ENCODE data around the gene PIGS. TPM values are rescaled to one million over a fixed set of nuclear protein-coding genes. Genes with fewer than 3 reads are reported as not detected.

Gene PIGS
- total RNA-seq, 1 donor from 2014 or later = 65.0 TPM

DNA sequence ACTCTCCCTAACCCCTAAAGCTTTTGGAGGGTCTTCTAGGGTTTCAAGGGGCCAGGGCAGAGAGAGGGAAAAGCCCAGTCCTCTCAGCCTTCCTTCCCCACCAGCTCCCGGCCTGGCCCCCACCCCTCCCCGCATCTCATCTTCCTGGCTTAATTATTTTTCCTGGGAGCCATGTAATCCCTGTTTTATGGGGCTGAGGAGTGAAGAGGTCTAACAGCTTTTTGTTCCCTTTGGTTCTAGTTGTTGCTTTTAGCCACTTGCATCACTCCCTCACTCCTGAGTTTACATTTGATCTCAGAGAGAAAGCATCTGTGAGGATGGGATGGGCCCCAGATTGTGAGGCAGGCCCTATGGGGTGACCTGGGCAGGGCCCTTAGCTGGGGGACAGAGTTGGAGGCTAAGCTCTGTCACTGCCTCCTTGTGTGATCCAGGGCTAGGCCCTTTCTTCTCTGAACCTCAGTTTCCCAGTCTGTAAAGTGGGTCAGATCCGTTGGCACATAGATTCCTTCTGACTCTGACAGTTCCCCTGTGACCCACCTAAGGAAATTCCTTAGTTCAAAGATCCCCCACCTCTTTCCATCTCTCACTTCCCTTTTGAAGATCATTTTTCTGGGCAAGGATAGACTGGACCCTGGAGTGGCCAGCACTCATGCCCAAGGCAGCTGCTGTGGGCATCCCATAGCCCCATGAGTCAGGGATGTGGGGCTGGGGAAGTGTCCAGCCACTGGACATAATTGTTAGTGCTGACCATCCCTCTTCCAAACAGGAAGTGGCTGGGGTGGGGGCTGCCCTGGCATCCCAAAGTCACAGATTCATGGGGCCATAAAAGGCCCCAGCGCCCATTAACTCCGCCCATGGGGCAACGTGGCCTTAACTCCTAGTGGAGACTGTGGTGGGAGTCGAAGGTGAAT lies 39.0 kb downstream of the PIGS start:
- no peak for DNase-seq (ENCODE audit: low spot score, unreplicated experiment)
- H3K9me3 Mint-ChIP-seq (ENCODE audit: low read depth) = no peaks in the 10 kb centered on the region
- no peak overlapping the region for H3K27ac Mint-ChIP-seq
- TF ChIP-seq, protein P1, sequence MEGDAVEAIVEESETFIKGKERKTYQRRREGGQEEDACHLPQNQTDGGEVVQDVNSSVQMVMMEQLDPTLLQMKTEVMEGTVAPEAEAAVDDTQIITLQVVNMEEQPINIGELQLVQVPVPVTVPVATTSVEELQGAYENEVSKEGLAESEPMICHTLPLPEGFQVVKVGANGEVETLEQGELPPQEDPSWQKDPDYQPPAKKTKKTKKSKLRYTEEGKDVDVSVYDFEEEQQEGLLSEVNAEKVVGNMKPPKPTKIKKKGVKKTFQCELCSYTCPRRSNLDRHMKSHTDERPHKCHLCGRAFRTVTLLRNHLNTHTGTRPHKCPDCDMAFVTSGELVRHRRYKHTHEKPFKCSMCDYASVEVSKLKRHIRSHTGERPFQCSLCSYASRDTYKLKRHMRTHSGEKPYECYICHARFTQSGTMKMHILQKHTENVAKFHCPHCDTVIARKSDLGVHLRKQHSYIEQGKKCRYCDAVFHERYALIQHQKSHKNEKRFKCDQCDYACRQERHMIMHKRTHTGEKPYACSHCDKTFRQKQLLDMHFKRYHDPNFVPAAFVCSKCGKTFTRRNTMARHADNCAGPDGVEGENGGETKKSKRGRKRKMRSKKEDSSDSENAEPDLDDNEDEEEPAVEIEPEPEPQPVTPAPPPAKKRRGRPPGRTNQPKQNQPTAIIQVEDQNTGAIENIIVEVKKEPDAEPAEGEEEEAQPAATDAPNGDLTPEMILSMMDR (IDR thresholded peaks at IDR 0.05; ENCODE audit: unreplicated experiment) = no peak
- no peak overlapping the region for H3K4me3 Mint-ChIP-seq (ENCODE audit: low read depth)
- H3K27me3 Mint-ChIP-seq = peaks cover 6% of the 10 kb centered on the region
- H3K36me3 Mint-ChIP-seq (ENCODE audit: insufficient read depth) = no peaks in the 10 kb centered on the region
- H3K4me1 Mint-ChIP-seq (ENCODE audit: low read depth) = no peaks in the 10 kb centered on the region

DNA sequence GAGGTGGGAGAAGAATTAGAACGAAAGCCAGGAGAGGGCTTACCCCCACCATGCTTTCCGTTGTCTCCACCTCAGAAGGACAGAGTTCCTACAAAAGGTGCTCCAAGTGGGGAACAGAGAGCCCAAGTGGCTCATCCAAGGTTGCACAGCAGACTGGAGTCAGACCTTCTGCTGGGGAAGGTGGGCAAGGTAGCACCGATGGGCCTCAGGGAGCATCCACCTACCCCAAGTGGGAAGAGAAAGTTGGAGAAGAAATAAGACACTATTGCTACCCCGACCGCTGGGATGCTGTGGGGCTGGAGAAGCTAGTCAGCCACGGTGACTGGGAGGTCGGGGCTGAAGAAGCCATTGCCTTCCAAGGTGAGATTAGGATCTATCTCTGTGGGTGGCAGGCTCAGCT lies 40.4 kb downstream of the PIGS start:
- Mint-ChIP-seq H3K27me3 (peaks cover 6% of the 10 kb centered on the region), H3K36me3 (ENCODE audit: insufficient read depth) (no peaks in the 10 kb centered on the region), H3K9me3 (ENCODE audit: low read depth) (no peaks in the 10 kb centered on the region), H3K4me1 (ENCODE audit: low read depth) (no peaks in the 10 kb centered on the region), H3K4me3 (ENCODE audit: low read depth) (no peak overlapping the region), H3K27ac (no peak overlapping the region)
- DNase-seq (ENCODE audit: low spot score, unreplicated experiment) = no peak
- TF ChIP-seq, protein P1 (IDR thresholded peaks at IDR 0.05; ENCODE audit: unreplicated experiment) = no peak

DNA sequence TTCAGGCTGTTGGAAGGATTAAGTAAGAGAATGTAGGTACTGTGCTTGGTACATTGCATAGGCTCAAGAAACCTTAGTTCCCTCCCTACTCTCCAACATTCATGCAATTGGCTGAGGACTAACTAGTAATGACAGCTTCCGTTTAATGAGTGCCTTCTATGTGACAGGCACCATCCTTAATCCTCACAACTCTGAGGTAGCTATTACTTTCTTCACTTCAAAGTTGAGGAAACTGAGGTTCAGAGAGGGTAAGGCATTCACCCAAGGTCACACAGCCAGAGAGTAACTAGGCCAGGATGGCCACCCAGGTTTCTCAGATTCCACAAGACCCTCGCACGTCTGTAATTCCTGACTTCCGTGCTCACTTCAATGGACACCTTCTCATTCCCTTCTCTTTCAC lies 41.1 kb downstream of the PIGS start:
- DNase-seq (ENCODE audit: low spot score, unreplicated experiment) = no peak

DNA sequence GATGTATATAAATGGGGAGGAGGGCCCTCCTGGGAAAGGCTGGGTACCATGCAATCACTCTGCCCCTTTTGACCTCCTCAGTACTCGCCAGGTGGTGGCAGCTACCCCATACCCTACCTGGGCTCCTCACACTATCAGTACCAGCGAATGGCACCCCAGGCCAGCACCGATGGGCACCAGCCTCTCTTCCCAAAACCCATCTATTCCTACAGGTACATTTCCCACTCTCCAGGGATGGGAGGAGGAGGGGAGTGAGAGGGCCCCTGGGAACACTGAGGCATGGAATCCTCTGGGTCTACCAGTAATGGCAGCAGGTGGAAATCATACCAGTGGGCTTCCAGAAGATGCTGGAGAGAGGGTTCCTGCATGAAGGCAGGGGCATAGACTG lies 42.3 kb downstream of the PIGS start:
- no peak for DNase-seq (ENCODE audit: low spot score, unreplicated experiment)
- Mint-ChIP-seq H3K36me3 (ENCODE audit: insufficient read depth) (no peaks in the 10 kb centered on the region), H3K9me3 (ENCODE audit: low read depth) (no peaks in the 10 kb centered on the region), H3K4me1 (ENCODE audit: low read depth) (peaks cover 13% of the 10 kb centered on the region), H3K4me3 (ENCODE audit: low read depth) (no peak overlapping the region), H3K27ac (no peak overlapping the region), H3K27me3 (peaks cover 4% of the 10 kb centered on the region)
- TF ChIP-seq, protein P1 (IDR thresholded peaks at IDR 0.05; ENCODE audit: unreplicated experiment) = no peak

More for the DNA sequence above, 41.1 kb downstream of the PIGS start:
- Mint-ChIP-seq H3K4me1 (ENCODE audit: low read depth) (peaks cover 6% of the 10 kb centered on the region), H3K27me3 (peaks cover 6% of the 10 kb centered on the region), H3K9me3 (ENCODE audit: low read depth) (no peaks in the 10 kb centered on the region), H3K36me3 (ENCODE audit: insufficient read depth) (no peaks in the 10 kb centered on the region), H3K27ac (no peak overlapping the region), H3K4me3 (ENCODE audit: low read depth) (no peak overlapping the region)
- TF ChIP-seq, protein P1 (IDR thresholded peaks at IDR 0.05; ENCODE audit: unreplicated experiment) = no peak

DNA sequence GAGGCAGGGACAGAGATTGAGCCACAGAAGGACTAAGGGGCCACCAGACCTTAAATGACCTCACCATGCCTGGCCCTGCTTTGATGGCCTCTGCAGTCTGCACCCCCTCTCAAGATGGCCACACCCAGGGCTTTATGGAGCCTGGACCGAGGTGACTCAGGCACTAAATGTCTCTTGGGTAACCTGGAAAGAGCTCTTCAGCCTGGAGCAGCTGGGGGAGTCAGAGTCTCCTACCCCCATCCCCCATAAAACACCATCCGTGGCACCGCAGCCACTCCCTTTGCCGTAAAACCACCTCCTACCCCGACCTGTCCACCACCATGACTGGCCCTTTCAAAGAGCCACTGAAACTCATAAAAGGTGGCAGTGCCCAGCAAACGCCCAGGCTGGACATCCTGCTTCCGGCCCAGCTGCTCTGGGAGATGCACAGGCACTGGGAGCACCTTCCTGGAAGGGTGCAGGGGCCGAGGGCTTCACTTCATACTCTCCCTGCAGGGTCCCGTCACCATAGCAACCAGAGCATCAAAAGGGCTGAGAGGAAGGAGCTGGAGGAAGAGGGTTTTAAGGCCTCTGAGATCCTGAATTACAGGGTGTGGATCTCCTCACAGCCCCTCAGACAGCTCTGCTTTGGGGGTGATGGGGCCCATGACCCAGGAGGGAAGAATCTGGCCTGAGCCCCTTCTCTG lies 42.9 kb downstream of the PIGS start:
- no peak overlapping the region for H3K27ac Mint-ChIP-seq
- H3K36me3 Mint-ChIP-seq (ENCODE audit: insufficient read depth) = no peaks in the 10 kb centered on the region
- TF ChIP-seq, protein P1 (IDR thresholded peaks at IDR 0.05; ENCODE audit: unreplicated experiment) = no peak
- no peak overlapping the region for H3K4me3 Mint-ChIP-seq (ENCODE audit: low read depth)
- DNase-seq (ENCODE audit: low spot score, unreplicated experiment) = no peak
- H3K4me1 Mint-ChIP-seq (ENCODE audit: low read depth) = peaks cover 15% of the 10 kb centered on the region
- H3K27me3 Mint-ChIP-seq = peaks cover 4% of the 10 kb centered on the region
- no peaks in the 10 kb centered on the region for H3K9me3 Mint-ChIP-seq (ENCODE audit: low read depth)
